Measurements from ENCODE around the gene RAB40A. TPM values are rescaled to one million over a fixed set of nuclear protein-coding genes. Genes with fewer than 3 reads are reported as not detected.

Gene RAB40A
- total RNA-seq, 1 experiment from 2014 or later, result not detected

GRCh38 chrX:103488332-103488731, 31.0 kb downstream of the RAB40A start:
- ATAC-seq (peak; percentile 52; the same call in 1 of the 2 replicates), DNase-seq (ENCODE audit: low read depth, low spot score) (peak; percentile 6)
- intact Hi-C loops (cut with micrococcal nuclease), result no loop called here
- Histone ChIP-seq H3K79me2 (ENCODE audit: insufficient read depth, low read length) (no peaks in the 10 kb centered on the region), H3K27me3 (ENCODE audit: insufficient read depth, low read length) (no peaks in the 10 kb centered on the region), H3K9me2 (ENCODE audit: insufficient read depth) (no peaks in the 10 kb centered on the region), H3K9ac (ENCODE audit: low read length) (no peak overlapping the region), H3K36me3 (ENCODE audit: control insufficient read depth in 1 of 2, insufficient read depth in 2 of 2, low read length in 2 of 2) (no peaks in the 10 kb centered on the region), H4K20me1 (ENCODE audit: insufficient read depth) (no peaks in the 10 kb centered on the region), H3K9me3 (ENCODE audit: control insufficient read depth in 1 of 2, insufficient read depth in 1 of 2, low read depth in 1 of 2, low read length in 2 of 2) (no peaks in the 10 kb centered on the region), H3K4me2 (ENCODE audit: low read length) (no peak overlapping the region), H3K27ac (ENCODE audit: low read depth, low read length) (no peak overlapping the region), H3K4me3 (replicated peaks in 1 of 2; ENCODE audit: low read depth in 1 of 2, low read length in 2 of 2) (no peak overlapping the region), H3K4me1 (ENCODE audit: control insufficient read depth in 1 of 2, insufficient read depth in 2 of 2, low read length in 2 of 2) (no peaks in the 10 kb centered on the region), H2AFZ (ENCODE audit: low read depth, low read length, poor library complexity, severe bottlenecking) (no peak overlapping the region)
- TF ChIP-seq RAD21 (IDR thresholded peaks at IDR 0.05; ENCODE audit: low read depth), result 0 out of 2 replicates have a peak, but pooled peaks have one; percentile 8
- TF ChIP-seq CTCF (IDR thresholded peaks at IDR 0.05 in 2 of 3, conservative IDR thresholded peaks at IDR 0.05 in 1 of 3; ENCODE audit: borderline replicate concordance in 1 of 3, insufficient read depth in 1 of 3, low read depth in 2 of 3, low read length in 2 of 3), result peak; percentile 10 to 36 (median 19); a peak in 3 of 6 replicates
- TF ChIP-seq CEBPB (IDR thresholded peaks at IDR 0.05; ENCODE audit: low read depth), result no peak
- ChIA-PET CTCF (interaction anchor here (1.3 kb wide), 1 partner anchor 24 kb away, joined by 4 read pairs; no protein-coding TSS in a partner anchor), POLR2A (no interaction called here), RAD21 (ENCODE audit: low non-redundant PET in 1 of 2, low total read pairs in 2 of 2, uncharacterized antibody in 2 of 2, unreplicated experiment in 2 of 2) (no interaction called here)
- BruUV-seq (replicated peaks), result no TSS peak

GRCh38 chrX:103483720-103484119, 35.6 kb downstream of the RAB40A start:
- ChIA-PET CTCF (no interaction called here), POLR2A (no interaction called here)
- intact Hi-C loops (cut with micrococcal nuclease), result no loop called here

More at GRCh38 chrX:103483720-103484119, 35.6 kb downstream of the RAB40A start:
- no peaks in the 10 kb centered on the region for H3K36me3 ChIP-seq (ENCODE audit: control insufficient read depth in 1 of 2, insufficient read depth in 2 of 2, low read length in 2 of 2)
- ATAC-seq (no peak), DNase-seq (ENCODE audit: low read depth, low spot score) (no peak)
- no peak overlapping the region for H3K4me2 ChIP-seq (ENCODE audit: low read length)
- no TSS peak for BruUV-seq (replicated peaks)
- H3K9me3 ChIP-seq (ENCODE audit: control insufficient read depth in 1 of 2, insufficient read depth in 1 of 2, low read depth in 1 of 2, low read length in 2 of 2), result no peaks in the 10 kb centered on the region
- no peaks in the 10 kb centered on the region for H3K9me2 ChIP-seq (ENCODE audit: insufficient read depth)
- RAD21 ChIA-PET (ENCODE audit: low non-redundant PET in 1 of 2, low total read pairs in 2 of 2, uncharacterized antibody in 2 of 2, unreplicated experiment in 2 of 2), result no interaction called here
- no peak overlapping the region for H3K27ac ChIP-seq (ENCODE audit: low read depth, low read length)
- no peaks in the 10 kb centered on the region for H3K4me1 ChIP-seq (ENCODE audit: control insufficient read depth in 1 of 2, insufficient read depth in 2 of 2, low read length in 2 of 2)
- no peaks in the 10 kb centered on the region for H3K79me2 ChIP-seq (ENCODE audit: insufficient read depth, low read length)
- TF ChIP-seq EGR1 (IDR thresholded peaks at IDR 0.05; ENCODE audit: low read depth) (no peak), CEBPB (IDR thresholded peaks at IDR 0.05; ENCODE audit: low read depth) (no peak), SIN3A (IDR thresholded peaks at IDR 0.05; ENCODE audit: low read depth) (no peak), ZFX (IDR thresholded peaks at IDR 0.05) (no peak), ZNF274 (IDR thresholded peaks at IDR 0.05; ENCODE audit: low read depth, low read length) (no peak)
- TF ChIP-seq, protein P1, sequence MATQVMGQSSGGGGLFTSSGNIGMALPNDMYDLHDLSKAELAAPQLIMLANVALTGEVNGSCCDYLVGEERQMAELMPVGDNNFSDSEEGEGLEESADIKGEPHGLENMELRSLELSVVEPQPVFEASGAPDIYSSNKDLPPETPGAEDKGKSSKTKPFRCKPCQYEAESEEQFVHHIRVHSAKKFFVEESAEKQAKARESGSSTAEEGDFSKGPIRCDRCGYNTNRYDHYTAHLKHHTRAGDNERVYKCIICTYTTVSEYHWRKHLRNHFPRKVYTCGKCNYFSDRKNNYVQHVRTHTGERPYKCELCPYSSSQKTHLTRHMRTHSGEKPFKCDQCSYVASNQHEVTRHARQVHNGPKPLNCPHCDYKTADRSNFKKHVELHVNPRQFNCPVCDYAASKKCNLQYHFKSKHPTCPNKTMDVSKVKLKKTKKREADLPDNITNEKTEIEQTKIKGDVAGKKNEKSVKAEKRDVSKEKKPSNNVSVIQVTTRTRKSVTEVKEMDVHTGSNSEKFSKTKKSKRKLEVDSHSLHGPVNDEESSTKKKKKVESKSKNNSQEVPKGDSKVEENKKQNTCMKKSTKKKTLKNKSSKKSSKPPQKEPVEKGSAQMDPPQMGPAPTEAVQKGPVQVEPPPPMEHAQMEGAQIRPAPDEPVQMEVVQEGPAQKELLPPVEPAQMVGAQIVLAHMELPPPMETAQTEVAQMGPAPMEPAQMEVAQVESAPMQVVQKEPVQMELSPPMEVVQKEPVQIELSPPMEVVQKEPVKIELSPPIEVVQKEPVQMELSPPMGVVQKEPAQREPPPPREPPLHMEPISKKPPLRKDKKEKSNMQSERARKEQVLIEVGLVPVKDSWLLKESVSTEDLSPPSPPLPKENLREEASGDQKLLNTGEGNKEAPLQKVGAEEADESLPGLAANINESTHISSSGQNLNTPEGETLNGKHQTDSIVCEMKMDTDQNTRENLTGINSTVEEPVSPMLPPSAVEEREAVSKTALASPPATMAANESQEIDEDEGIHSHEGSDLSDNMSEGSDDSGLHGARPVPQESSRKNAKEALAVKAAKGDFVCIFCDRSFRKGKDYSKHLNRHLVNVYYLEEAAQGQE (IDR thresholded peaks at IDR 0.05; ENCODE audit: low read depth), result no peak
- H2AFZ ChIP-seq (ENCODE audit: low read depth, low read length, poor library complexity, severe bottlenecking), result no peak overlapping the region
- no peak overlapping the region for H3K4me3 ChIP-seq (replicated peaks in 1 of 2; ENCODE audit: low read depth in 1 of 2, low read length in 2 of 2)
- no peaks in the 10 kb centered on the region for H4K20me1 ChIP-seq (ENCODE audit: insufficient read depth)
- no peak overlapping the region for H3K9ac ChIP-seq (ENCODE audit: low read length)
- no peaks in the 10 kb centered on the region for H3K27me3 ChIP-seq (ENCODE audit: insufficient read depth, low read length)
